ENCODE measurements around the gene TESK2. TPM values are rescaled to one million over a fixed set of nuclear protein-coding genes. Genes with fewer than 3 reads are reported as not detected.
A peak's percentile ranks its signal among the peaks of the same experiment; 100 is the strongest.

Gene TESK2
- total and polyA plus RNA-seq, 2 of the 13 experiments (the other 11 are each of a cell fraction or from before 2014, with no cell fraction given) = 5.5 to 9.6 TPM

DNA sequence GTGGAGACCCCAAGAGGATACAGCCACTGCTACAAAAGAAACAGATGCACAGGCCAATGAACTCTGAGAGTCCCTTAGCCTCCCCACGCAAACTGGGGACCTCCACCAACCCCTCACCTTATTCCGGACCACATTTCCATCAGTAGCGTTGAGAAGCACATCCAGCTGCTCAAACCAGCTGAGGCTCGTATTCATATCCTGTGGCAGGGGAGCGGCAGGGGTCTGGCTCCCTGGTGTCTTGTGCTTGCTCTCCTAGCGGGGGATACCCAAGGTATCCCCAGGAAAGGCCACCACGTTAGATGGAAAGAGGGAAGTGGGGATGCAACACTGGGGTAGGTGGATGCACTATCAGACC, 8.4 kb upstream of the TESK2 start:
- TSS peak; percentile 55 for BruUV-seq (replicated peaks)
- Histone ChIP-seq H3K4me1 (ENCODE audit: insufficient read depth, low read length) (peaks cover 43% of the 10 kb centered on the region), H3K36me3 (replicated peaks in 1 of 2; ENCODE audit: control insufficient read depth in 1 of 2, insufficient read depth in 2 of 2, low read length in 2 of 2) (peaks cover 1 to 7% of the 10 kb centered on the region in 2 experiments; a peak in 2 of 5 replicates), H2AFZ (ENCODE audit: low read length) (peak overlapping the region; percentile 46), H3K4me2 (ENCODE audit: low read depth, low read length) (peak overlapping the region; percentile 95), H3K9me3 (ENCODE audit: low read length) (no peaks in the 10 kb centered on the region), H4K20me1 (ENCODE audit: insufficient read depth, low read length) (no peaks in the 10 kb centered on the region; the same call in 1 of the 2 replicates), H3K79me2 (ENCODE audit: insufficient read depth, low read length) (peaks cover 25% of the 10 kb centered on the region), H3K9ac (ENCODE audit: insufficient read depth, low read depth, low read length) (peak overlapping the region; percentile 77), H3K27ac (ENCODE audit: extremely low read length, insufficient read depth, low read length) (peak overlapping the region; percentile 71), H3K4me3 (replicated peaks in 1 of 3; ENCODE audit: insufficient read depth in 1 of 3, low read depth in 2 of 3, low read length in 3 of 3) (peak overlapping the region; percentile 74 to 83 (median 77)), H3K27me3 (ENCODE audit: control insufficient read depth in 1 of 2, insufficient read depth in 2 of 2, low read length in 2 of 2) (no peaks in the 10 kb centered on the region; a peak in 1 of 5 replicates)
- TF ChIP-seq SOX5 (CRISPR knock-in tag; IDR thresholded peaks at IDR 0.05; ENCODE audit: borderline replicate concordance) (no peak), NAIF1 (CRISPR knock-in tag; IDR thresholded peaks at IDR 0.05; ENCODE audit: borderline replicate concordance) (peak; percentile 17; the same call in 1 of the 2 replicates), BORCS8-MEF2B (CRISPR knock-in tag; IDR thresholded peaks at IDR 0.05) (no peak), ADNP (CRISPR knock-in tag; IDR thresholded peaks at IDR 0.05) (no peak), ZEB1 (IDR thresholded peaks at IDR 0.05; ENCODE audit: insufficient replicate concordance, low read depth) (no peak), ZNF335 (CRISPR knock-in tag; IDR thresholded peaks at IDR 0.05) (no peak), MXD4 (CRISPR knock-in tag; IDR thresholded peaks at IDR 0.05) (no peak), ARNT2 (CRISPR knock-in tag; IDR thresholded peaks at IDR 0.05; ENCODE audit: low read depth) (no peak), NBN (conservative IDR thresholded peaks at IDR 0.05) (no peak), GLI4 (CRISPR knock-in tag; IDR thresholded peaks at IDR 0.05; ENCODE audit: borderline replicate concordance) (no peak), MATR3 (CRISPR knock-in tag; IDR thresholded peaks at IDR 0.05) (no peak), ZNF800 (CRISPR knock-in tag; IDR thresholded peaks at IDR 0.05) (0 out of 2 replicates have a peak, but pooled peaks have one; percentile 52), MAF1 (CRISPR knock-in tag; IDR thresholded peaks at IDR 0.05; ENCODE audit: borderline replicate concordance) (no peak), ZBTB7A (CRISPR knock-in tag; IDR thresholded peaks at IDR 0.05) (no peak), SMAD1 (CRISPR knock-in tag; IDR thresholded peaks at IDR 0.05; ENCODE audit: borderline replicate concordance, low read depth) (peak; percentile 2; the same call in 1 of the 2 replicates), ZNF124 (CRISPR knock-in tag; IDR thresholded peaks at IDR 0.05) (no peak), ZNF256 (CRISPR knock-in tag; conservative IDR thresholded peaks at IDR 0.05) (0 out of 2 replicates have a peak, but pooled peaks have one; percentile 17), ZC3H4 (CRISPR knock-in tag; IDR thresholded peaks at IDR 0.05; ENCODE audit: borderline replicate concordance) (0 out of 2 replicates have a peak, but pooled peaks have one; percentile 46), RBM22 (optimal IDR thresholded peaks at IDR 0.05; ENCODE audit: low read length) (no peak)
- TF ChIP-seq, protein P1, sequence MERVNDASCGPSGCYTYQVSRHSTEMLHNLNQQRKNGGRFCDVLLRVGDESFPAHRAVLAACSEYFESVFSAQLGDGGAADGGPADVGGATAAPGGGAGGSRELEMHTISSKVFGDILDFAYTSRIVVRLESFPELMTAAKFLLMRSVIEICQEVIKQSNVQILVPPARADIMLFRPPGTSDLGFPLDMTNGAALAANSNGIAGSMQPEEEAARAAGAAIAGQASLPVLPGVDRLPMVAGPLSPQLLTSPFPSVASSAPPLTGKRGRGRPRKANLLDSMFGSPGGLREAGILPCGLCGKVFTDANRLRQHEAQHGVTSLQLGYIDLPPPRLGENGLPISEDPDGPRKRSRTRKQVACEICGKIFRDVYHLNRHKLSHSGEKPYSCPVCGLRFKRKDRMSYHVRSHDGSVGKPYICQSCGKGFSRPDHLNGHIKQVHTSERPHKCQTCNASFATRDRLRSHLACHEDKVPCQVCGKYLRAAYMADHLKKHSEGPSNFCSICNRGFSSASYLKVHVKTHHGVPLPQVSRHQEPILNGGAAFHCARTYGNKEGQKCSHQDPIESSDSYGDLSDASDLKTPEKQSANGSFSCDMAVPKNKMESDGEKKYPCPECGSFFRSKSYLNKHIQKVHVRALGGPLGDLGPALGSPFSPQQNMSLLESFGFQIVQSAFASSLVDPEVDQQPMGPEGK (CRISPR knock-in tag; IDR thresholded peaks at IDR 0.05) = no peak
- intact Hi-C loops (cut with micrococcal nuclease; ENCODE audit: unreplicated experiment) = no loop called here
- CTCF ChIA-PET (ENCODE audit: low intra/inter-chr PET ratio, low total read pairs) = no interaction called here
- DNase-seq (ENCODE audit: low spot score) (no peak), ATAC-seq (no peak; the same call in 1 of the 3 replicates), FAIRE-seq (no peak)
- POLR2A ChIA-PET = interaction anchor here (0.8 to 5.3 kb wide), 18 partner anchors 9 to 680 kb away, joined by 3 to 144 read pairs (median 10); partner anchors contain the start of genes AKR1A1, HECTD3, MUTYH and NASP
- 0% methylated on average over 7 of the region's 7 CpGs for WGBS (ENCODE audit: low lambda C conversion rate)
- in situ Hi-C loops (cut with HindIII; ENCODE audit: extremely low pct_ligation_motif_present, low pct_unique_long_range_greater_than_20kb) = no loop called here
